ENCODE results near the gene GRID1. TPM values are rescaled to one million over a fixed set of nuclear protein-coding genes. Genes with fewer than 3 reads are reported as not detected.

The GRID1 gene
- total RNA-seq, 1 experiment from 2014 or later = 0.37 TPM

DNA sequence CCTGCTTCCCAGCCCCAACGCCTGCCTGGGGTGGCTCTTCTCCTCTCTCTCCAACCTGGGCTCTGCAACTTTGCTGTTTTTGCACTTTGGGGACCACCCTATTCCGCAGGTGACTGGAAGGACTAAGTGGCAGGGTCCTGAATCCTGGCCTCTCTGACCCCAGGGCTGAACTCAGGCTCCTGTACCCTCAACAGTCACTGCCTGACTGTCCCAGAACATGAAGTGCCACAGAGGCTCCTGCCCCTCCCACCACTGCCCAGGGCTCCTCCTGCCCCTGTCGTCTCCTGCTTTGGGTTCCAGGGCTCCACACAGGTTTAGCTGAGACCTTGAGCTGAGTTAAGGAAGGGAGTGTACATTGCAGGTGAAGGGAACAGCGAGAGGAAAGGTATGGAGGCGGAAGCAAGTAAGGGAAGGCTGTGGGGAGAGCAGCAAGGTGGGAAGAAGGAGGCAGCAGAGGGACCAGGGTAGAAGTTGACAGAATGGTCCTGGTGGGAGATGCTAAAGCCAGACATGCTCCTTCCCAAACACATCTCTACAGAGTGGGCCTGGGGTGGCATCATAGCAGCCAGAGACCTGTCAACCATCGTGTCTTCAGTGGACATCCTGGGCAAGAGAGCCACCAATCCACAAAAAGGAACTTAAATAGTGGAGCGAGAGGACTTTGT, 5.7 kb upstream of the GRID1 start (continued):
- TF ChIP-seq, protein P1, sequence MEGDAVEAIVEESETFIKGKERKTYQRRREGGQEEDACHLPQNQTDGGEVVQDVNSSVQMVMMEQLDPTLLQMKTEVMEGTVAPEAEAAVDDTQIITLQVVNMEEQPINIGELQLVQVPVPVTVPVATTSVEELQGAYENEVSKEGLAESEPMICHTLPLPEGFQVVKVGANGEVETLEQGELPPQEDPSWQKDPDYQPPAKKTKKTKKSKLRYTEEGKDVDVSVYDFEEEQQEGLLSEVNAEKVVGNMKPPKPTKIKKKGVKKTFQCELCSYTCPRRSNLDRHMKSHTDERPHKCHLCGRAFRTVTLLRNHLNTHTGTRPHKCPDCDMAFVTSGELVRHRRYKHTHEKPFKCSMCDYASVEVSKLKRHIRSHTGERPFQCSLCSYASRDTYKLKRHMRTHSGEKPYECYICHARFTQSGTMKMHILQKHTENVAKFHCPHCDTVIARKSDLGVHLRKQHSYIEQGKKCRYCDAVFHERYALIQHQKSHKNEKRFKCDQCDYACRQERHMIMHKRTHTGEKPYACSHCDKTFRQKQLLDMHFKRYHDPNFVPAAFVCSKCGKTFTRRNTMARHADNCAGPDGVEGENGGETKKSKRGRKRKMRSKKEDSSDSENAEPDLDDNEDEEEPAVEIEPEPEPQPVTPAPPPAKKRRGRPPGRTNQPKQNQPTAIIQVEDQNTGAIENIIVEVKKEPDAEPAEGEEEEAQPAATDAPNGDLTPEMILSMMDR (IDR thresholded peaks at IDR 0.05) = no peak
- TF ChIP-seq ZNF263 (CRISPR knock-in tag; IDR thresholded peaks at IDR 0.05; ENCODE audit: low read depth) (no peak), OVOL2 (CRISPR knock-in tag; IDR thresholded peaks at IDR 0.05; ENCODE audit: borderline replicate concordance) (no peak), ZNF232 (CRISPR knock-in tag; IDR thresholded peaks at IDR 0.05) (no peak), CREM (CRISPR knock-in tag; IDR thresholded peaks at IDR 0.05) (no peak), ZNF396 (CRISPR knock-in tag; IDR thresholded peaks at IDR 0.05; ENCODE audit: borderline replicate concordance) (no peak)
- TF ChIP-seq, protein P2, sequence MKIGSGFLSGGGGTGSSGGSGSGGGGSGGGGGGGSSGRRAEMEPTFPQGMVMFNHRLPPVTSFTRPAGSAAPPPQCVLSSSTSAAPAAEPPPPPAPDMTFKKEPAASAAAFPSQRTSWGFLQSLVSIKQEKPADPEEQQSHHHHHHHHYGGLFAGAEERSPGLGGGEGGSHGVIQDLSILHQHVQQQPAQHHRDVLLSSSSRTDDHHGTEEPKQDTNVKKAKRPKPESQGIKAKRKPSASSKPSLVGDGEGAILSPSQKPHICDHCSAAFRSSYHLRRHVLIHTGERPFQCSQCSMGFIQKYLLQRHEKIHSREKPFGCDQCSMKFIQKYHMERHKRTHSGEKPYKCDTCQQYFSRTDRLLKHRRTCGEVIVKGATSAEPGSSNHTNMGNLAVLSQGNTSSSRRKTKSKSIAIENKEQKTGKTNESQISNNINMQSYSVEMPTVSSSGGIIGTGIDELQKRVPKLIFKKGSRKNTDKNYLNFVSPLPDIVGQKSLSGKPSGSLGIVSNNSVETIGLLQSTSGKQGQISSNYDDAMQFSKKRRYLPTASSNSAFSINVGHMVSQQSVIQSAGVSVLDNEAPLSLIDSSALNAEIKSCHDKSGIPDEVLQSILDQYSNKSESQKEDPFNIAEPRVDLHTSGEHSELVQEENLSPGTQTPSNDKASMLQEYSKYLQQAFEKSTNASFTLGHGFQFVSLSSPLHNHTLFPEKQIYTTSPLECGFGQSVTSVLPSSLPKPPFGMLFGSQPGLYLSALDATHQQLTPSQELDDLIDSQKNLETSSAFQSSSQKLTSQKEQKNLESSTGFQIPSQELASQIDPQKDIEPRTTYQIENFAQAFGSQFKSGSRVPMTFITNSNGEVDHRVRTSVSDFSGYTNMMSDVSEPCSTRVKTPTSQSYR (CRISPR knock-in tag; IDR thresholded peaks at IDR 0.05) = no peak
- TF ChIP-seq, protein P3, sequence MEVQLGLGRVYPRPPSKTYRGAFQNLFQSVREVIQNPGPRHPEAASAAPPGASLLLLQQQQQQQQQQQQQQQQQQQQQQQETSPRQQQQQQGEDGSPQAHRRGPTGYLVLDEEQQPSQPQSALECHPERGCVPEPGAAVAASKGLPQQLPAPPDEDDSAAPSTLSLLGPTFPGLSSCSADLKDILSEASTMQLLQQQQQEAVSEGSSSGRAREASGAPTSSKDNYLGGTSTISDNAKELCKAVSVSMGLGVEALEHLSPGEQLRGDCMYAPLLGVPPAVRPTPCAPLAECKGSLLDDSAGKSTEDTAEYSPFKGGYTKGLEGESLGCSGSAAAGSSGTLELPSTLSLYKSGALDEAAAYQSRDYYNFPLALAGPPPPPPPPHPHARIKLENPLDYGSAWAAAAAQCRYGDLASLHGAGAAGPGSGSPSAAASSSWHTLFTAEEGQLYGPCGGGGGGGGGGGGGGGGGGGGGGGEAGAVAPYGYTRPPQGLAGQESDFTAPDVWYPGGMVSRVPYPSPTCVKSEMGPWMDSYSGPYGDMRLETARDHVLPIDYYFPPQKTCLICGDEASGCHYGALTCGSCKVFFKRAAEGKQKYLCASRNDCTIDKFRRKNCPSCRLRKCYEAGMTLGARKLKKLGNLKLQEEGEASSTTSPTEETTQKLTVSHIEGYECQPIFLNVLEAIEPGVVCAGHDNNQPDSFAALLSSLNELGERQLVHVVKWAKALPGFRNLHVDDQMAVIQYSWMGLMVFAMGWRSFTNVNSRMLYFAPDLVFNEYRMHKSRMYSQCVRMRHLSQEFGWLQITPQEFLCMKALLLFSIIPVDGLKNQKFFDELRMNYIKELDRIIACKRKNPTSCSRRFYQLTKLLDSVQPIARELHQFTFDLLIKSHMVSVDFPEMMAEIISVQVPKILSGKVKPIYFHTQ (CRISPR knock-in tag; IDR thresholded peaks at IDR 0.05) = no peak

DNA sequence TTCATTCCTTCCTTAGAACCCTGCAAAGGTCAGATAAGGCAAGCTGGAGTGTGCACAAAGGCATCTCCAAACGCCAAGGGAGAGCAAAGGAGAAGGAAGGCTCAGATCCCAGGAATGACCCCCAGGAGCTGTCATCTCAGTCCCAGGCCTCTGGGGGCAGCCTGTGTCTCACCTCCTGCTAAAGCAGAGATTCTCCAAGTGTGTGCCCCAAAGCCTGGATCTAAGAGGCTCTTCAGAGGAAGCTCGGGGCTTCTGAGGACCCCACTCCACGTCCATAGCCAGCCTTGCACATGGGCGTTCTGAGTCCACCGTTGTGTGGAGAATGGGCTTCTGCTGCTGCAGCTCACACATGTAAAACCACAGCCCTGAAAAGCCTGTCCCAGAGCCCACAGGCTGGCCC, 5.1 kb upstream of the GRID1 start:
- ATAC-seq = peak; percentile 62
- DNase-seq (ENCODE audit: low spot score) = peak; percentile 27
- H3K27ac Mint-ChIP-seq = no peak overlapping the region
- H3K36me3 Mint-ChIP-seq = no peaks in the 10 kb centered on the region
- H3K4me3 Mint-ChIP-seq = no peak overlapping the region
- CTCF ChIA-PET = interaction anchor here (0.7 to 6.2 kb wide), 7 partner anchors 9 to 214 kb away, joined by 3 to 51 read pairs (median 3); no protein-coding TSS in a partner anchor
- peaks cover 88% of the 10 kb centered on the region for H3K27me3 Mint-ChIP-seq (ENCODE audit: low read depth)
- POLR2A ChIA-PET = interaction anchor here (0.5 to 1.6 kb wide), 3 partner anchors 16 to 21 kb away, joined by 3 read pairs; no protein-coding TSS in a partner anchor
- TF ChIP-seq NR3C1 (CRISPR knock-in tag; conservative IDR thresholded peaks at IDR 0.05; ENCODE audit: low read depth) (no peak), JUN (CRISPR knock-in tag; IDR thresholded peaks at IDR 0.05) (no peak), TCF7 (CRISPR knock-in tag; IDR thresholded peaks at IDR 0.05; ENCODE audit: low read depth) (no peak), ZNF317 (CRISPR knock-in tag; IDR thresholded peaks at IDR 0.05; ENCODE audit: borderline replicate concordance, low read depth) (no peak), PRRX2 (CRISPR knock-in tag; IDR thresholded peaks at IDR 0.05) (no peak), JAZF1 (CRISPR knock-in tag; IDR thresholded peaks at IDR 0.05) (no peak), ZNF219 (CRISPR knock-in tag; IDR thresholded peaks at IDR 0.05; ENCODE audit: borderline replicate concordance) (no peak), FOXK1 (CRISPR knock-in tag; IDR thresholded peaks at IDR 0.05) (no peak), FOXJ3 (CRISPR knock-in tag; IDR thresholded peaks at IDR 0.05; ENCODE audit: borderline replicate concordance) (no peak), ZBTB21 (CRISPR knock-in tag; IDR thresholded peaks at IDR 0.05; ENCODE audit: borderline replicate concordance) (no peak)
- TF ChIP-seq, protein P4, sequence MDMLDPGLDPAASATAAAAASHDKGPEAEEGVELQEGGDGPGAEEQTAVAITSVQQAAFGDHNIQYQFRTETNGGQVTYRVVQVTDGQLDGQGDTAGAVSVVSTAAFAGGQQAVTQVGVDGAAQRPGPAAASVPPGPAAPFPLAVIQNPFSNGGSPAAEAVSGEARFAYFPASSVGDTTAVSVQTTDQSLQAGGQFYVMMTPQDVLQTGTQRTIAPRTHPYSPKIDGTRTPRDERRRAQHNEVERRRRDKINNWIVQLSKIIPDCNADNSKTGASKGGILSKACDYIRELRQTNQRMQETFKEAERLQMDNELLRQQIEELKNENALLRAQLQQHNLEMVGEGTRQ (CRISPR knock-in tag; IDR thresholded peaks at IDR 0.05) = no peak
- TF ChIP-seq, protein P5, sequence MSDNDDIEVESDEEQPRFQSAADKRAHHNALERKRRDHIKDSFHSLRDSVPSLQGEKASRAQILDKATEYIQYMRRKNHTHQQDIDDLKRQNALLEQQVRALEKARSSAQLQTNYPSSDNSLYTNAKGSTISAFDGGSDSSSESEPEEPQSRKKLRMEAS (CRISPR knock-in tag; IDR thresholded peaks at IDR 0.05) = no peak
- TF ChIP-seq, protein P1 (IDR thresholded peaks at IDR 0.05) = no peak
- TF ChIP-seq, protein P6, sequence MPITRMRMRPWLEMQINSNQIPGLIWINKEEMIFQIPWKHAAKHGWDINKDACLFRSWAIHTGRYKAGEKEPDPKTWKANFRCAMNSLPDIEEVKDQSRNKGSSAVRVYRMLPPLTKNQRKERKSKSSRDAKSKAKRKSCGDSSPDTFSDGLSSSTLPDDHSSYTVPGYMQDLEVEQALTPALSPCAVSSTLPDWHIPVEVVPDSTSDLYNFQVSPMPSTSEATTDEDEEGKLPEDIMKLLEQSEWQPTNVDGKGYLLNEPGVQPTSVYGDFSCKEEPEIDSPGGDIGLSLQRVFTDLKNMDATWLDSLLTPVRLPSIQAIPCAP (CRISPR knock-in tag; IDR thresholded peaks at IDR 0.05) = no peak
- H3K4me1 Mint-ChIP-seq = no peaks in the 10 kb centered on the region
- H3K9me3 Mint-ChIP-seq = no peaks in the 10 kb centered on the region

All from WTC11 (cell line).